GM12892 (cell line): ENCODE data around the gene LPAR5.
"Not testable (repeated sequence)": the region's sequence is repeated elsewhere in the genome, so short reads cannot be mapped to it uniquely, and the experiment has no call there.

Experiments used
- DNase-seq: peaks from one replicate; pipeline ENCODE4 v3.0.0; 2011; ENCODE audit not compliant: insufficient read length
- FAIRE-seq: peaks from 2 replicates; lab custom pipeline; 2011; peaks lifted over from hg19 to GRCh38; lab: Jason Lieb, UNC
- POLR2A ChIP-seq: IDR thresholded peaks from 2 replicates; pipeline ENCODE4 v1.6.1; 2011; ENCODE audit warnings: low read depth, low read length, control low read depth
- POLR2AphosphoS5 ChIP-seq: IDR thresholded peaks from 2 replicates; pipeline ENCODE4 v1.6.1; 2011; ENCODE audit warnings: low read depth, low read length, control low read depth
- TAF1 ChIP-seq: IDR thresholded peaks from 2 replicates; pipeline ENCODE4 v1.6.1; 2011; ENCODE audit warnings: low read depth, mild to moderate bottlenecking, control low read depth, low read length, borderline replicate concordance

The LPAR5 gene

GRCh38 chr12:6604259-6605029 is 31.3 kb downstream of the LPAR5 start:
- no peak for DNase-seq
- TF ChIP-seq POLR2AphosphoS5 (no peak), TAF1 (no peak), POLR2A (no peak)

GRCh38 chr12:6603095-6603567 is 32.6 kb downstream of the LPAR5 start:
- peak; percentile 33 for FAIRE-seq
- TF ChIP-seq POLR2A (no peak), TAF1 (no peak), POLR2AphosphoS5 (no peak)

More at GRCh38 chr12:6604259-6605029, 31.3 kb downstream of the LPAR5 start:
- FAIRE-seq, result no peak

GRCh38 chr12:6602526-6602925 is 33.2 kb downstream of the LPAR5 start:
- TF ChIP-seq POLR2AphosphoS5 (no peak), TAF1 (no peak), POLR2A (no peak)
- DNase-seq (no peak), FAIRE-seq (no peak)

More at GRCh38 chr12:6603095-6603567, 32.6 kb downstream of the LPAR5 start:
- DNase-seq, result no peak

GRCh38 chr12:6595673-6596072 is 40.1 kb downstream of the LPAR5 start:
- not testable (repeated sequence) for FAIRE-seq, DNase-seq

- FAIRE-seq, result no peak
- DNase-seq, result no peak
- TF ChIP-seq POLR2A, result no peak
Measured at GRCh38 chr12:6592087-6592486, 43.7 kb downstream of the LPAR5 start.

- DNase-seq, FAIRE-seq: not testable (repeated sequence)
Measured at GRCh38 chr12:6586569-6586968, 49.2 kb downstream of the LPAR5 start.

GRCh38 chr12:6584293-6584692 is 51.5 kb downstream of the LPAR5 start:
- DNase-seq (no peak), FAIRE-seq (no peak)
- TF ChIP-seq POLR2AphosphoS5 (no peak), TAF1 (no peak), POLR2A (no peak)

- no peak for DNase-seq
- TF ChIP-seq TAF1 (no peak), POLR2A (no peak), POLR2AphosphoS5 (no peak)
- no peak for FAIRE-seq
Measured at GRCh38 chr12:6582959-6583358, 52.8 kb downstream of the LPAR5 start.

GRCh38 chr12:6582196-6582595 is 53.6 kb downstream of the LPAR5 start:
- no peak for FAIRE-seq
- no peak for DNase-seq

GRCh38 chr12:6575648-6576047 is 60.1 kb downstream of the LPAR5 start:
- DNase-seq (no peak), FAIRE-seq (no peak)
- TF ChIP-seq POLR2A (no peak), TAF1 (no peak), POLR2AphosphoS5 (0 out of 2 replicates have a peak, but pooled peaks have one; percentile 20)

More at GRCh38 chr12:6582196-6582595, 53.6 kb downstream of the LPAR5 start:
- TF ChIP-seq POLR2A (no peak), TAF1 (no peak), POLR2AphosphoS5 (no peak)

- DNase-seq (no peak), FAIRE-seq (no peak)
- TF ChIP-seq POLR2AphosphoS5 (0 out of 2 replicates have a peak, but pooled peaks have one; percentile 10), POLR2A (no peak), TAF1 (no peak)
Measured at GRCh38 chr12:6574576-6575295, 61.0 kb downstream of the LPAR5 start.

- TF ChIP-seq POLR2AphosphoS5 (no peak), TAF1 (no peak), POLR2A (no peak)
- FAIRE-seq (no peak), DNase-seq (no peak)
Measured at GRCh38 chr12:6573001-6573400, 62.8 kb downstream of the LPAR5 start.
